GM21360 (cell line): ENCODE measurements around the gene KL.

Source experiments
- ATAC-seq: cut with Tn5 transposase; IDR thresholded peaks from one replicate; pipeline ENCODE4 v1.9.1; 2021; ENCODE audit warnings: mild to moderate bottlenecking, moderate library complexity; ENCODE audit not compliant: unreplicated experiment

KL gene

DNA sequence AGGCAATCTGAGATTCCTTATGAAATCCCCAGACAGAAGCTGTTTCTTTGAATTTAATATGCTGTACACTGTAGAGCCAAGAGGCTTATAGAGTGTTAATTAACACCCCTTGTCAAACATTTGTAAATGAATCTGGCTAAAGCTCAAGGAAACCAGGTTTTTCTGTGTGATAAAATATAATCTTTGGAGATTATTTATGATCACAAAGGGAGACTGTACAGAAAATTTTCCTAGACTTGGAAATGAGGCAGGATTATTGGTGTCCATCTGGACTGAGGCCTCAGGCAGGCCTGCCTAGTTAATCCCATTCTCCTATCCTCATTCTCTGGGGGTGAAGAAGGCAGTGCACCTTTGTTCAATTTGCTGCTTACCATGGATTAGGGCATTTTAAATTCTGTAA, 17.8 kb downstream of the KL start:
- no peak for ATAC-seq

DNA sequence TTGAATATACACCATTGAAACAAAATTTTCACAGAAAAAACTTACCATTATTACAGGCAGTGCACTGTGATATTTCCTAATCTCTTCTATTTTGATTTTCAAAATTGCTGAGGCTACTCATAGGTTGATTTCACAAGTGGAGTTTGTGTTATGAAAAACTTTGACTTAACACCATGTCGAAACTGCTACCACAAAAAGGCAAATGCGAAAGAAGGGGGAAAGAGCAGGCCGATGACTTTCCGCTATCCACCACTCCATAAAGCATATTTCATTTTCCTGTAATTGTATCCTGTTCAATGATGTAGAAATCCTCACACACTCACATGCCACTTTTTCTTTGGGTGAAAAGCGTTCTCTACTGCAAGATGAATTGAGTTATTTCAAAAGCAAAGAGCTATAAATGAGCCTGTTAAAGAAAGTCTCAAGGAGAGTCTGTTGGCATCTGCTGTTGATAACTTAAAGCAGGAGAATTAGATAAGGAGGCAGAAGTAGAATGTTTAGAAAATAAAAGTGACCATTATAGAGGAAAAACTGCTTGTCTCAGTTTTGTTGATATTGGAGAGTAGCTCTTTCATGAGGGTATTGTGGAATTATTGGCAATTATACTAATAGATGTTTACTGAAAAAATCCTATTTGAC, 18.8 kb downstream of the KL start:
- no peak for ATAC-seq

DNA sequence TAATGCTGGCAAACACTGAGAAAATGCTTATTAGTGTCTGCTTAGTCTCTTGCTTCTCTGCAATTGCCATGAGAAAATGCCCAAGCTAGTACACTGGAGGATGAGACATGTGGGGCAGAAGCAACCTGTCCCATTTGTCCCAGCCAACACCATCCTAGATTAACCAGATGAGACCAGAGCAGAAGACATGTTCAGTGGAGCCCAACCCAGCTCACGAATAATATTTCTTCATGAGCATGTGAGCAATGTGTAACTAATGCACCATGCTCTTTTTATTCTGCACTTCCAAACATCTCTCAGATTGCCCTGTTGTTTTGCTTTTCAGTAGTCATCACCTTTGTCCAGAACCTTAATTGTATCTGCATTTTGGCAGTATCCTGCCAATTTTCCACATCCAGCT, 21.4 kb downstream of the KL start:
- ATAC-seq, result no peak

DNA sequence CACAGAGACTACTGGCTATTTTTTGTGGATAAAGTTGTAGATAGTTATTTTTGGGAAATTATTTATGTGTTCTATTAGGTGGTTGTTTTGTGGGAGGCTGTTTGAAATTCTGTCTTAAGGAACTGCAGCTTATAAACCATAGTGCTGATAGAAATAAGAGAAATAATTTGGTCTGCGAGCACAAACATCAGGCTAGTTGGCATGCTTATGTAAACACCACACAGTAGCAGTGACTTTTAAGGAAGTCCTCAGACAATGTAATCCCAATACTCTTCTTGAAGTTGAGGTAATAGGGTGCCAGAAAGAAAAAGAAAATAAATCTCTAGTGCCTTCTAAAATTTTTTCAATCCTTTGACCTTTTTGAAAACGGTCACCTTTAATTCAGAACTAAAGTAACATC, 23.9 kb downstream of the KL start:
- ATAC-seq, result no peak

DNA sequence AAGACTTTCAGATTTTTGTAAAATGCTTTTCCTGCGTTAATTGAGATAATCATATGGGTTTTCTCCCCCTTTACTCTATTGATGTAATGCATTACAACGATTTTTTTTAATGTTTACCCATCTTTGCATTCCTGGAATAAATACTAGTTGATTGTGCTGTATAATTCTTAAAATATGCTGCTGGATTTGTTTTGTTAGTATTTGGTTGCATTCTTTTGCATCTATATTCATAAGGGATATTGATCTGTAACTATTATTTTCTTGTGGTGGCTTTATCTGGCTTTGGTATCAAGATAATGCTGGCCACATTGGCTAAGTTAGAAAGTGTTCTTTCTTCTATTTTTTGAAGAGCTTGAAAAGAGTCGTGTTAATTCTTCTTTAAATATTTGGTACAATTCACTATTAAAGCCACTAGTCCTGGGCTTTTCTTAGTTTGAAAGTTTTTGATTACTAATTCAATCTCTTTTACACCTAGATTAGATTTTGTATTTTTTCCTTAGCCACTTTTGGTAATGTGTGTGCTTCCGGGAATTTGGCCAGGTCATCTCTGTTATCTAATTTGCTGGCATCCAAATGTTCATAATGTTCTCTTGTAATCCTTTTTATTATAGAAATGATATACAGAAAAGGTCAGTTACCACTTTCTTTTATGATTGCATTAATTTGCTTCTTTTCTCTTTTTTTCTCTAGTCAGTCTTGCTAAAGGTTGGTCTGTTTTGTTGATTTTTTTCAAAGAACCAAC, 29.8 kb downstream of the KL start:
- ATAC-seq, result no peak

DNA sequence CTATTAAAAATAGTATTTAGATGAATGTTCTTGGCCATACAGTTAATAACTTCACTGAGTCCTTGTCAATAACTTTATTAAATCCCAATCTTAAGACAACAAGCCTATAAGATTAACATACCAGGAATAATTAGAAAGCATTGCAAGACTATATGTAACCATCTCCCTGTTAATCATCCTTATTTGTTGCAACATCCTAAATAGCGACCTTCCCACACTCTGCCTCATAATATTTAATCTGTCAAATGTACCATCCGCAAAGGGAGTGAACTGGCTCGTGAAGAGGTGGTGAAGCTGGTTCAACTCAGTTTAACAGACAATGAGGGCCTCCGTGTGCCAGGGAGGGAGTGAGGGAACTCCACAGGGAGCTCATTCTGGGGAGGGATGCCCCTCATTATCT, 33.9 kb downstream of the KL start:
- no peak for ATAC-seq

DNA sequence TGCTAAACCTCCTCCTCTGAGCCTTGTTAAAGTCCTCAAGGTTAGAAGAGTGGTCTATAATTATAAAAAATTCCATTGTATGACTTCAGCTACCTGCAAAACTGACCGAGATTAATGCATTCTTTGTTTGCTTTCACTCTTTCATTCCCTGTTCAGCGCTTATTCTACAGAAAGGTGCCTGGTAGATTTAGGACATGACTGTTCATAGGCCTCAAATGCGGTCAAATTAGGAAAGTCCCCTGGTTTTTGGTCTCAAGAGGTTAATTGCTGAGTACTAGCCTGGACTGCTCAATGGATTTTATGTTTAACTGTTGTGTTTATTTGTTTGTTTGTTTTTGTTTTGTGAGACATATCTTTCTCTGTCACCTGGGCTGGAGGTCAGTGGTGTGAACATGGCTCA, 35.4 kb downstream of the KL start:
- ATAC-seq, result no peak

DNA sequence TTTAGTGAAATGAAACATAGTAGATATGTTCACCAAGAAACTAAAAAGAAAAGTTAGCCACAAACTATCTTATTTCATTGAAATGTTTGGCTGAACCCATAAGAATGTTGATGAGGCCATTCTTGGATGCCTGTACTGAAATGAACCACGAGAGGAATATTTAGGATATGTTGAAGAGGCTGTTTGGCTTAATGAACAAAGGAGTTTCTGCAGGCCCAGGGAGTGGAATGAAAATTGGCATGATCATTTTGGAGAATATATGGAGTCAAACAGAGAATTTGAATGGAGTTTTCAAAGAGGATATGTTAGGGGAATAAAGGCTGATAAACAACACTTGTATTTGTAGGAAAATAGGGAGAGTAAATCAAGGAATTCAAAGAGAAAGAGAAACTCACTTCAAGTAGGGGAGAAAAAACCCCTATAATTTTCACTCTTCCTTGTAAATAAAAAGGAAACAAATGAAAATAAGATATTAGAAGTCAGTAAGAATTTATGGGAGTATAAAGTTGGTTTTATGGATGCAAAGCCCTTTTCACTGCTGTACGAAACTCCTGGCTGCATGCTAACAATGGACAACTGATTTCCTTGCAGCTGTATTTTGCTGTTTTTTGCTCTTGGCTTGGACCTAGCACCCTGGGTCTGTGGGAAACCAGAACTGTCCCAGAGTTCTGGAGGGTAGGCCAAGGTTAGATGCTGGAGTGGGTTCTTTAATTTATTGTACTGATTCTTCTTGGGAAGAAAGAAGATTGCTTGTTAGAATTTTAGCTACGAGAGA, 36.5 kb downstream of the KL start:
- no peak for ATAC-seq

DNA sequence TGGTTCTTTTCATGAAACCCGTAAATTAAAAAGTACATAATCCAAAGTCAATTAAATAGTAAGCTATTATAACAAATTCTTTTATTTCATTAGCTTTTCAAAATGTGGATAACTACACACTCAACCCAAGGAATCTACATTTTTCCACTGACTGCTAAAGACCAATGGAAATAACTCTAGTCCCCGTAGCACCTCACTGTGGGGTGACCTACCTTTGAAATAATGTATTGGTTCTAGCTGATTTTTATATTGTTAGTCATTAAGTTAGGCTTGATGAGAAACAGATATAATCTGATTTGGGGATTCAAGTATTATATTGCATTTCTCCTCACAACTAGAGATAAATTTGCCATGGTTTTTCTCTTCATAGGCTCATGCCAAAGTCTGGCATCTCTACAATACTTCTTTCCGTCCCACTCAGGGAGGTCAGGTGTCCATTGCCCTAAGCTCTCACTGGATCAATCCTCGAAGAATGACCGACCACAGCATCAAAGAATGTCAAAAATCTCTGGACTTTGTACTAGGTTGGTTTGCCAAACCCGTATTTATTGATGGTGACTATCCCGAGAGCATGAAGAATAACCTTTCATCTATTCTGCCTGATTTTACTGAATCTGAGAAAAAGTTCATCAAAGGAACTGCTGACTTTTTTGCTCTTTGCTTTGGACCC, 37.3 kb downstream of the KL start:
- no peak for ATAC-seq

DNA sequence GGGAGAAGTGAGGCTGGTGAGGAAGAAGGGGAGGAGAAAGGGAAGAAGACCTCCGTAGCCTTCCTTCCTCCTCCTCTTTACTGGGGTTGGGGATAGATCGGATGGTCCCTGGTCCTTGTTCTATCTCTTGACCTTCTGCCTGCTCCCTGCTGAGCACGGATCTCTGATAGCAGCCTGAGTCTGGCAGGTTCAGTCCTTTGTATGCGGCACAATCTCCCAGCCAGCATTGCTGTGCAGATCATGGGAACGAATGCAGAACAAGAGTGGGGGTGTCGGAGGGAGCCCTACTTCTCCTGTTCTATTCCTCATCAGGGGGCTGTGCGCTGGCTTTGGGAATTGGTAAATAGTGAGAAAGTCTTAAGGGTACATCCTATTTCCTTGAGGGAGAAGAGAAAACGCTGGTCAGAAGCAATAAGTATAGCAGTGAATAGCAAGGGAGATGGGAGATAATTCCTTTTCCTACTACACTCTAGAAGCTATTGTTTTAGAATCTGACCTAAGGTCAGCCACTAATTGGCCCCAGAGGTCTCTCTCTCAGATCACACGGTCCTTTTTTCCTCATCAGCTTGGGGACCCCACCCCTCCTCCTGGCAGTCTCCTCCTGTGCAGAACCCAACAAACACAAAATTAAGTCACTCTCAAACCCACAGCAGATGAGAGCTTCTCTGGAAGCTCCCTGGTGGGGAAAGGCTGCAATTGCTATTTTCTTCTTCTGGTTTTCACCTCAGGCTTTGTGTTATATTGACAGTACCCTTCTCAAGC, 41.0 kb downstream of the KL start:
- no peak for ATAC-seq

DNA sequence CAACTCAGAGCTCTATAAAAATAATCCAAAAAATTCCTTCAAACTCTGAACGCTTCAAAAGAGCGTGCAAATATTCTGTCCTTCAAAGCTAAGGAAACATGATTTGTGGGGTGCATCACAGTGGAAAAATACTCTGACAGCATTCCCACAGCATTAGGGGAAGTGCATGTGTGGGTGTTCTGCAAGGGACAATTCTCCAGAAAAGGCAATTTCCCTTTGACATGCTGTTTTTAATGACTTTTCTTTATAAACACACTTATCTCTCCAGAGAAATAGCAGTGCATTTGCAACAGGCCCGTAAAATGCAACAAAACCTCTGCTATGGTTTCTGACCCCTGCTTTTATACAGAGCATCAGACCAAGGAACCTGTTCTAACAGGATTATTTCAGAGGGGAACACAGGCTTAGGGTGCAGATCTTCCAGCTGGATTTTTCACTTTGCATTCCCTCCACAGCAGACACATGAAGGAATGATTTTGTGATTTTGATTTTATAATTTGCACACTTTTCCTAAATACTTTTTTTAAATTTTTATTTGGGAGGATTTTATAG, 42.6 kb downstream of the KL start:
- ATAC-seq, result no peak

DNA sequence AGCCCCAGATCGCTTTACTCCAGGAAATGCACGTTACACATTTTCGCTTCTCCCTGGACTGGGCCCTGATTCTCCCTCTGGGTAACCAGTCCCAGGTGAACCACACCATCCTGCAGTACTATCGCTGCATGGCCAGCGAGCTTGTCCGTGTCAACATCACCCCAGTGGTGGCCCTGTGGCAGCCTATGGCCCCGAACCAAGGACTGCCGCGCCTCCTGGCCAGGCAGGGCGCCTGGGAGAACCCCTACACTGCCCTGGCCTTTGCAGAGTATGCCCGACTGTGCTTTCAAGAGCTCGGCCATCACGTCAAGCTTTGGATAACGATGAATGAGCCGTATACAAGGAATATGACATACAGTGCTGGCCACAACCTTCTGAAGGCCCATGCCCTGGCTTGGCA, 44.6 kb downstream of the KL start:
- ATAC-seq, result no peak

DNA sequence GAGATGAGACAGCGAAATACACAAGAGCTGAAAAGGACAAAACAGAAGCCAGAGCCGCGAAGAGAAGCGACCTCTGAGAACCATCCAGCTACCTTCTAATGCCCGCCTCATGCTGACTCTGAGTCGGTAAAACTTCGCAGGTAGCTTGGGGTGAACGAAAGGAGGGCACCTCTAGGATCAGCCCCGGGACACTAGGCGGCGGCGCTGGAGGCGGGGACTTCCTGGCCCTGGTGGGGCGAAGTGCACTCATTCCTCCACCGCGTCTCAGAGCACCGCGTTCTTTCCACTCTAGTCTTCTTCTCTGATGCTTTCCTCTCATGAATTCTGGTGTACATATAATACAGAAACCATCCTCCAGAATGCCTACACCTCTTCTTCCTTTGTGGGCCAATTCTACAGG, 50.1 kb downstream of the KL start:
- no peak for ATAC-seq

DNA sequence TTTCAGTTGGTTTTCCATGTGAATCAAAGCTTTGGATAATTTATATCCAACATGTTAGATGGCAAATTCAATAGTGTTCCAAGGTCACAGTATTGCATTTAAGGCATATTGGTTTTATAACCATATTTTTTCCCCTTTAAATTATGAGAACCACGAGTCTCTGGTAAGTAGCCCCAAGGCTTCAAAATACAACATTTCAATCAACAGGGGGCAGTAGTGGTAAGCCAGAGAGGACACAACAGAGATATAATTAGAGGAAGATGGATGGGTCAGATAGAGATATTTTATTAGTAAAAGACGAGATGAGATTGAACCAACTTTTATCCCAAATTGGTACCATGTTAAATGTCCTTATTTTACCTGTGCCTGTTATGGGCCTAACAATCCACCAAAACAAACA, 53.1 kb downstream of the KL start:
- no peak for ATAC-seq

DNA sequence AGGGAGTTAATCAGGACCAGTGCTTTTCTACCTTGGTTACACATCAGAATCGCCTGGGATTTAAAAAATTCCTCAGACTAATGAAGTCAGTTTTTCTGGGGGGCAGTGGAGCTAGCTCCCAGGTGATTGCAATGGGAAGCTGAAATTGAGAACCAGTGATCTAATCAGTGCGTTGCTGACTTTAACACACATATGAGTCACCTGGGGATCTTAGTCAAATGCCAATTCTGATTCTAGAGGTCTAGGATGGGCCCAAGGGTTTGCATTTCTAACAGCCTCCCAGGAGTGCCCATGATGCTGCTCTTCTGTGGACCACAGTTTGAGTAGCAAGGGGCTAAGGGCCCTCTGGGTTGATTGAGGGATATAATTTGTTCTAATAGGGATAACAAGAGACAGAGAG, 54.5 kb downstream of the KL start:
- no peak for ATAC-seq

DNA sequence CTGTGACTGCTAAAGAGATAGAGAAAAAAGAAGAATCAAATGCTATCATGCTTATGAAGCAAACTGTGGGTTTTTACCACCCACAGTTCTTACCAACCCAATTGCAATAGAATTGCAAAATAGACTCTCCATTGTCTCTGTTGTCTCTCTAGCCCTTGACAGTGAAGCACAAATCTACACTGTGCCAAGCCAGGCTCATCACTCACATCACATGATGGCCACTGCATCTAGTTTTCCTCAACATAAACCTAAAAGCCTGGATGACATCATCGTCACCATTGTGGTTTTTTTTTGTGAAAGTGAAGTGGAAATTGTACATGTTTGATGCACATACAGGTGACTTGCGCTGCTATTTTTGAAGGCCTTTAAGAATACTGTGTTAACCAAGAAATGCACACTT, 56.1 kb downstream of the KL start:
- ATAC-seq, result no peak

DNA sequence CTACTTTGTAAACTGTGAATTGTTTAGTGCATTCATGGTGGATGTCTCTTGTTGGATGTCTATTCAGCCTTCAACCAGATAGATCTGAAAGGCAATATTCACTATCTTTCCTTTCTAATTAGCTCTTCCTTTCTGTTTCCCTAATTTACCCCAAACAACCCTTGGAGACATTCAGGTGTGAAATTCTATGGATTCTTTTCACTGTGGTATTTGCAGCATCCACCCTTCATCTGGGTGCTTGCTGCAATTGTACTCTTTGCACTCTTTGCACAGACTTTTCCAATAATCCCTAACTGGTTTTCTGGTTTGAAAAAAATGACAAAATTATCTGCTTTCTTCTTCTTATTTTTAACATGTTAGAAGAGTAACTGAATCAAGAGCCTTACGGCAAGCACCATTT, 56.5 kb downstream of the KL start:
- no peak for ATAC-seq

DNA sequence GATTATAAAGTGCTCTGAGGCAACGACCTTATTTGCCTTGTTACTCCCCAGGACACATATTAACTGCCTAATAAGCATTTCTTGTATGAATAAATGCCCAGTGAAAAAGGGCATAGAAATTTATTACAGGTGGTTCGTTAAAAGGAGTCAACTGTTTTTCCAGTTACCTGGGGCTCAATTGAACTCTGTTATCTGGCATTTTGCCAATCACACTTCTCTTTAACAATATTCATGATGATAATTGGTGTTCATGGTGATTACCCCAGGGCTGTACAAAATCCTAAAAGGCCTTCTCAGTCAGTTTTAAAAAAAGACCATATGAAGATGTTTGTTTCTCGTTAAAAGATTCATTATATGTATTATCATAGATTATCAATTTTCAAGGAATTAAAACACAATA, 57.1 kb downstream of the KL start:
- ATAC-seq, result no peak

DNA sequence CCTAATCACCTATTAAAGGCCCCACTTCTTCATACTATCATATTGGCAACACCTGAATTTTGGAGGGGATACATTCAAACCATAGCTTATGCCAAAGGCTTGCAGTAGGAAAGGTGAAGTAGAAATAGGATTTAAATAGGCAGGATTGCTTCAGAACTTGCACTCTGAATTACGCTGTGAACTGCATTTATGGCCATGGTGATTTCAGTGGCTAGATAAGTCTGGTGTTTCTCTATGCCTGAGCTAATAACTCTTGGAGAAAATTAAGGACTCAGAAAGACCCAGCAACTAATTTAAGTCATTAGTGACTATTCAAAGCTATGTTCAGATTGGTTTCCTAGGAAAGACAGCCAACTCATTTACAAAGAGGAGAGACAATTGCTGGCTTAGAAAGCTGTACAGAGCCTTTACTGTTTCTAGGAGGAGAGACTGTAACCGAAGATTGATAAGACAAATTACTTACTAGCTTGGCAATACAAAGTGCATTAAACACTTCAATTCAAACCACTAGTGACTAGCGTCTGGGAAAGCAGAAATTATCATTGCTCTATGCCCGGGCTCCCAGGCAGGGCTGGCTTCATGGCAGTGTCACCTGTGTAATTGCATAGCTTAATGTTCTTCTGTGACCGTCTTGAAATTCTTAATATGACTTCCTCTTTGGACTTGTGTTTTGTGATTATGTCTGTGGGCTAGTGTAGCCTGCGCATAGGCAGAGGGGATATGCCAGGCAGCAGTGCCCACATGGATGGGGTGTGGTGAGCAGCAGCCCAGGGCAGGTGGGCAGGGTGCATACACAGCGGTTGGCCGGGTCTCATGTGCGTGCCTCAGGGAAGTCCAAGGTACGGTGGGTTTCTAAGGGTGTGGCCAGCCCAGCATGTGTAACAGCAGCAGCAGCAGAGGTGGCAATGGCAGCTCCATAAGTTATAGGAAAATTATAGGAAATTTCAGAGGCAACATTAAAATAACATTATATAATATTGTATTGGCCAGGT, 60.1 kb downstream of the KL start:
- no peak for ATAC-seq
